Measurements from ENCODE around the gene AMPD2. TPM values are rescaled to one million over a fixed set of nuclear protein-coding genes. Genes with fewer than 3 reads are reported as not detected.
A peak's percentile ranks its signal among the peaks of the same experiment; 100 is the strongest.

AMPD2 gene
- total RNA-seq, 2 donors from 2014 or later, result 55.7 to 69.3 TPM

DNA sequence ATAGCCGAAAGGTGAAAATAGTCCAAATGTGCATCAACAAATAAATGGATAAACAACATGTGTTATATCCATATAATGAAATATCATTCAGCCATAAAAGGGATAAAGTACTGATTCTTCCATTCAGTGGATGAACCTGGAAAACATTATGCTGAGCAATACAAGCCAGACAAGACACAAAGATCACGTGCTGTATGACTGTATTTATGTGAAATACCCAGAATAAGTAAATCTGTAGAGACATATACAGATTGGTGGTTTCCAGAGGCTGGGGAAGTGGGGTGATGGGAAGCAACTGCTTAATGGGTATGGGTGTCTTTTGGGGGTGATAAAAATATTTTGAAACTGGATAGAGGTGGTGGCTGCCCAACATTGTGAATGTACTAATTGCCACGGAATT lies 23.0 kb downstream of the AMPD2 start:
- 71 to 79% methylated on average over 1 to 2 of the region's 3 CpGs for WGBS, 2 experiments (ENCODE audit: insufficient coverage in 1 of 2, insufficient read length in 1 of 2)
- Histone ChIP-seq H3K4me3 (ENCODE audit: low read length) (no peak overlapping the region), H3K4me1 (ENCODE audit: control insufficient read depth, insufficient read depth, low read length) (no peaks in the 10 kb centered on the region), H3K36me3 (ENCODE audit: control insufficient read depth, insufficient read depth, low read length) (no peaks in the 10 kb centered on the region), H3K9ac (ENCODE audit: extremely low read depth, low read length, poor library complexity, severe bottlenecking) (no peak overlapping the region), H3K9me3 (ENCODE audit: control insufficient read depth, low read length) (peaks cover 3% of the 10 kb centered on the region), H3K27me3 (ENCODE audit: control insufficient read depth, insufficient read depth, low read length, poor library complexity, severe bottlenecking) (peaks cover 5% of the 10 kb centered on the region), H3K27ac (ENCODE audit: low read depth, low read length) (no peak overlapping the region)
- peaks cover 16% of the 10 kb centered on the region for H3K27me3 Mint-ChIP-seq (ENCODE audit: insufficient read depth)
- TF ChIP-seq, protein P1, sequence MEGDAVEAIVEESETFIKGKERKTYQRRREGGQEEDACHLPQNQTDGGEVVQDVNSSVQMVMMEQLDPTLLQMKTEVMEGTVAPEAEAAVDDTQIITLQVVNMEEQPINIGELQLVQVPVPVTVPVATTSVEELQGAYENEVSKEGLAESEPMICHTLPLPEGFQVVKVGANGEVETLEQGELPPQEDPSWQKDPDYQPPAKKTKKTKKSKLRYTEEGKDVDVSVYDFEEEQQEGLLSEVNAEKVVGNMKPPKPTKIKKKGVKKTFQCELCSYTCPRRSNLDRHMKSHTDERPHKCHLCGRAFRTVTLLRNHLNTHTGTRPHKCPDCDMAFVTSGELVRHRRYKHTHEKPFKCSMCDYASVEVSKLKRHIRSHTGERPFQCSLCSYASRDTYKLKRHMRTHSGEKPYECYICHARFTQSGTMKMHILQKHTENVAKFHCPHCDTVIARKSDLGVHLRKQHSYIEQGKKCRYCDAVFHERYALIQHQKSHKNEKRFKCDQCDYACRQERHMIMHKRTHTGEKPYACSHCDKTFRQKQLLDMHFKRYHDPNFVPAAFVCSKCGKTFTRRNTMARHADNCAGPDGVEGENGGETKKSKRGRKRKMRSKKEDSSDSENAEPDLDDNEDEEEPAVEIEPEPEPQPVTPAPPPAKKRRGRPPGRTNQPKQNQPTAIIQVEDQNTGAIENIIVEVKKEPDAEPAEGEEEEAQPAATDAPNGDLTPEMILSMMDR (conservative IDR thresholded peaks at IDR 0.05), result no peak
- no peak for DNase-seq
- peaks cover 13% of the 10 kb centered on the region for H3K4me1 Mint-ChIP-seq
- H3K36me3 Mint-ChIP-seq (ENCODE audit: low read depth), result no peaks in the 10 kb centered on the region
- no peak overlapping the region for H3K27ac Mint-ChIP-seq
- no peak overlapping the region for H3K4me3 Mint-ChIP-seq
- H3K9me3 Mint-ChIP-seq, result peaks cover 6% of the 10 kb centered on the region

DNA sequence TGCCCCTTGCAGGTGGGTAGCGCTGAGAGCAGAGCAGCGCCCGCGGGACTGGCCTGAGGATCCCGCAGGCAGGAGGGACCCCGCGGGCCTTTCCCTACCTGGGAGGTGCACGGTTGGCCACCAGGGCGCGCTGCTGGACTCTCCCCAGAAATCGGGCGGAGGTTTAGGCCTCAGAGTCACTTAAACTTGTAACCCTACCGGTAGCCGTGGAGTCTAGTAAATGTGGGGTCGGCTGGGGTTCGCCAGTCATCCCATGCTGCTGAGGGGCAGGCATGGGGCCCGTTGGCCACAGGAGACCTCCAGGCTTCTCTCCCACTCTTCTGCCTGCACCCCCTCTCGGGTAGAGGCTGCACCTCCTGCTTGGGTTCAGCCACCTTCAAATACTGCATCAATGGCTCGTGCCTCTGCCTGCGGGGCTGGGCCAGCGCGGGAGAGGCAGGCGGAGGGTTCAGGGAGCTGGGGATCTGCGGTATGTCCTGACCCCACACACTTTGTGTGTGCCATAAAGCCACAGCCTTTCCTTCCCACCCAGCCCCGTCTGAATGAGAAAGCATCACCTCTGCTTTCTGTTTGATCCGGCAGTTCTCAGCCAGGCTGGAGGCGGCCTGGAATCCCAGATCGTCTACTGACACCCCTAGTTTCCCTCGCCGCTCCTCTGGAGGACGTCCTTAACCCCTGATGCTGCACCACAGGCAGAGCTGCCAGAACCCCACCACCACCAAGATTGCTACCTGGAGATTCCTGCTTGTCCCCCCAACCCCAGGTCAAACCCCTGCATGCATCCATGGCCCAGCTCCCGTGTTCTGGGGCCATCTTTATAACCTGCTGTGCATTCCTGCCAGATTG lies 24.0 kb downstream of the AMPD2 start:
- H3K27ac Mint-ChIP-seq, result no peak overlapping the region
- Histone ChIP-seq H3K36me3 (ENCODE audit: control insufficient read depth, insufficient read depth, low read length) (no peaks in the 10 kb centered on the region), H3K27ac (ENCODE audit: low read depth, low read length) (no peak overlapping the region), H3K9me3 (ENCODE audit: control insufficient read depth, low read length) (peaks cover 3% of the 10 kb centered on the region), H3K27me3 (ENCODE audit: control insufficient read depth, insufficient read depth, low read length, poor library complexity, severe bottlenecking) (peaks cover 5% of the 10 kb centered on the region), H3K4me3 (ENCODE audit: low read length) (no peak overlapping the region), H3K4me1 (ENCODE audit: control insufficient read depth, insufficient read depth, low read length) (no peaks in the 10 kb centered on the region), H3K9ac (ENCODE audit: extremely low read depth, low read length, poor library complexity, severe bottlenecking) (no peak overlapping the region)
- peak; percentile 97 for DNase-seq
- peaks cover 13% of the 10 kb centered on the region for H3K4me1 Mint-ChIP-seq
- 48 to 69% methylated on average over 15 to 32 of the region's 32 CpGs for WGBS, 2 experiments (ENCODE audit: insufficient coverage in 1 of 2, insufficient read length in 1 of 2)
- peaks cover 16% of the 10 kb centered on the region for H3K27me3 Mint-ChIP-seq (ENCODE audit: insufficient read depth)
- H3K9me3 Mint-ChIP-seq, result peaks cover 6% of the 10 kb centered on the region
- H3K36me3 Mint-ChIP-seq (ENCODE audit: low read depth), result no peaks in the 10 kb centered on the region
- no peak overlapping the region for H3K4me3 Mint-ChIP-seq
- TF ChIP-seq, protein P1 (conservative IDR thresholded peaks at IDR 0.05), result peak; percentile 97

DNA sequence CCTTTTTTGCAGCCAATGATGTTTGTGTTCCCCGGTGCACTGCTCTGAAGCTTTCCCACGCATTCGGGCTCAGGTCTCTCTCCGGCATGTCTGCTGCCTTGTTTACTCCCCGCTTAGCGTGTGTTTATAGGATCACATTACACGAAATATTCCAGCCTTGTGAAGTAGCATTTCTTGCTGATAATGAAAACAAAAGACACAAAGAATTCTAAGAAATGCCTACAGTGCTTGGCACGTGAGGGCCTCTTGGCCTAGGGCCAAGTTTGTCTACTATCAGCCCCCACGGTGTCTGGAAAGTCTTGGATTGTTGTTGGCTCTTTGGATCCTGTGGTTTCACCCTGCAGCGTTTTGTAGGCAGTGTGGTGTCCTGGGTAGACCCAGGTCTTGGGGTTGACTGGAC lies 25.0 kb downstream of the AMPD2 start:
- DNase-seq, result no peak
- Histone ChIP-seq H3K27ac (ENCODE audit: low read depth, low read length) (no peak overlapping the region), H3K36me3 (ENCODE audit: control insufficient read depth, insufficient read depth, low read length) (no peaks in the 10 kb centered on the region), H3K9ac (ENCODE audit: extremely low read depth, low read length, poor library complexity, severe bottlenecking) (no peak overlapping the region), H3K4me3 (ENCODE audit: low read length) (no peak overlapping the region), H3K27me3 (ENCODE audit: control insufficient read depth, insufficient read depth, low read length, poor library complexity, severe bottlenecking) (peaks cover 5% of the 10 kb centered on the region), H3K9me3 (ENCODE audit: control insufficient read depth, low read length) (peaks cover 3% of the 10 kb centered on the region), H3K4me1 (ENCODE audit: control insufficient read depth, insufficient read depth, low read length) (no peaks in the 10 kb centered on the region)
- Mint-ChIP-seq H3K4me3 (no peak overlapping the region), H3K27ac (no peak overlapping the region), H3K4me1 (peaks cover 5% of the 10 kb centered on the region), H3K27me3 (ENCODE audit: insufficient read depth) (peaks cover 16% of the 10 kb centered on the region), H3K36me3 (ENCODE audit: low read depth) (no peaks in the 10 kb centered on the region), H3K9me3 (peaks cover 6% of the 10 kb centered on the region)
- WGBS, 2 experiments (ENCODE audit: insufficient coverage in 1 of 2, insufficient read length in 1 of 2), result 93 to 100% methylated on average over 3 to 10 of the region's 10 CpGs
- TF ChIP-seq, protein P1 (conservative IDR thresholded peaks at IDR 0.05), result no peak
